Measurements from ENCODE around the gene CST3.

Gene CST3

GRCh38 chr20:23586735-23587525 is 50.8 kb downstream of the CST3 start:
- TF ChIP-seq CTCF (IDR thresholded peaks at IDR 0.05; ENCODE audit: borderline replicate concordance, control extremely low read depth, extremely low read depth, insufficient read depth, missing control alignments): no peak
- DNase-seq (ENCODE audit: low spot score): no peak
- in situ Hi-C loops (cut with MboI; ENCODE audit: low sequenced_read_pairs, unreplicated experiment): no loop called here

- no peak for DNase-seq (ENCODE audit: low spot score)
- in situ Hi-C loops (cut with MboI; ENCODE audit: low sequenced_read_pairs, unreplicated experiment): no loop called here
- TF ChIP-seq CTCF (IDR thresholded peaks at IDR 0.05; ENCODE audit: borderline replicate concordance, control extremely low read depth, extremely low read depth, insufficient read depth, missing control alignments): no peak
These were observed 51.7 kb downstream of the CST3 start for GRCh38 chr20:23585808-23586734.

GRCh38 chr20:23585449-23585807 is 52.3 kb downstream of the CST3 start:
- no peak for TF ChIP-seq CTCF (IDR thresholded peaks at IDR 0.05; ENCODE audit: borderline replicate concordance, control extremely low read depth, extremely low read depth, insufficient read depth, missing control alignments)
- in situ Hi-C loops (cut with MboI; ENCODE audit: low sequenced_read_pairs, unreplicated experiment): no loop called here
- DNase-seq (ENCODE audit: low spot score): no peak

GRCh38 chr20:23584434-23585199 is 53.1 kb downstream of the CST3 start:
- TF ChIP-seq CTCF (IDR thresholded peaks at IDR 0.05; ENCODE audit: borderline replicate concordance, control extremely low read depth, extremely low read depth, insufficient read depth, missing control alignments): no peak
- in situ Hi-C loops (cut with MboI; ENCODE audit: low sequenced_read_pairs, unreplicated experiment): no loop called here
- no peak for DNase-seq (ENCODE audit: low spot score)

All from GM13976 (cell line).